ENCODE data around the gene LHFPL3.

- TF ChIP-seq EZH2 (IDR thresholded peaks at IDR 0.05; ENCODE audit: low read depth) (no peak), CTCF (conservative IDR thresholded peaks at IDR 0.05) (no peak)
Observed at GRCh38 chr7:104442481-104442880, 114.1 kb downstream of the LHFPL3 start.
